GM19025 (cell line): Measurements from ENCODE around the gene FBXL15.

ENCODE experiments used
- ATAC-seq: cut with Tn5 transposase; IDR thresholded peaks from one replicate; pipeline ENCODE4 v1.9.1; 2021; ENCODE audit warnings: mild to moderate bottlenecking, low read depth, moderate library complexity; ENCODE audit not compliant: unreplicated experiment

Gene FBXL15

GRCh38 chr10:102397222-102398171 lies 23.1 kb upstream of the FBXL15 start:
- no peak for ATAC-seq

GRCh38 chr10:102398172-102399020 lies 22.2 kb upstream of the FBXL15 start:
- no peak for ATAC-seq

- peak; percentile 36 for ATAC-seq
Observed at GRCh38 chr10:102399217-102400021, 21.2 kb upstream of the FBXL15 start.

GRCh38 chr10:102400076-102400475 lies 20.6 kb upstream of the FBXL15 start:
- ATAC-seq, result no peak

- ATAC-seq, result no peak
Observed at GRCh38 chr10:102400598-102401341, 19.9 kb upstream of the FBXL15 start.

GRCh38 chr10:102401342-102401654 lies 19.3 kb upstream of the FBXL15 start:
- no peak for ATAC-seq

- ATAC-seq, result no peak
Observed at GRCh38 chr10:102401735-102402511, 18.7 kb upstream of the FBXL15 start.

GRCh38 chr10:102402512-102402896 lies 18.1 kb upstream of the FBXL15 start:
- no peak for ATAC-seq

- ATAC-seq, result no peak
Observed at GRCh38 chr10:102403115-102403514, 17.5 kb upstream of the FBXL15 start.

- no peak for ATAC-seq
Observed at GRCh38 chr10:102404361-102405107, 16.1 kb upstream of the FBXL15 start.

GRCh38 chr10:102405108-102405571 lies 15.5 kb upstream of the FBXL15 start:
- ATAC-seq, result no peak

GRCh38 chr10:102405632-102406031 lies 15.0 kb upstream of the FBXL15 start:
- ATAC-seq, result no peak

GRCh38 chr10:102406815-102407214 lies 13.8 kb upstream of the FBXL15 start:
- ATAC-seq, result no peak

- ATAC-seq, result no peak
Observed at GRCh38 chr10:102407425-102408130, 13.1 kb upstream of the FBXL15 start.

GRCh38 chr10:102408131-102408727 lies 12.4 kb upstream of the FBXL15 start:
- ATAC-seq, result no peak

- no peak for ATAC-seq
Observed at GRCh38 chr10:102408728-102409603, 11.7 kb upstream of the FBXL15 start.
